SJSA1 (cell line): ENCODE measurements around the gene FYB2. TPM values are rescaled to one million over a fixed set of nuclear protein-coding genes. Genes with fewer than 3 reads are reported as not detected.

Experiments
- DNase-seq, 2 experiments: peaks; one replicate each; pipeline ENCODE4 v3.0.0-alpha.2; 2015 to 2020; ENCODE audit warnings: low spot score in 2 of 2, low read depth in 1 of 2
- H3K27ac ChIP-seq: fragments of 250-450 bp; sonication (Bioruptor Pico); 2 replicates; pipeline ENCODE4 v1.5.1; 2020; ENCODE audit warnings: mild to moderate bottlenecking, moderate library complexity
- H3K27me3 ChIP-seq: fragments of 250-450 bp; sonication (Bioruptor Pico); replicated peaks from 2 replicates; pipeline ENCODE4 v1.5.1; 2020; ENCODE audit warnings: mild to moderate bottlenecking, moderate library complexity
- H3K36me3 ChIP-seq: fragments of 250-450 bp; sonication (Bioruptor Pico); 2 replicates; pipeline ENCODE4 v1.5.1; 2020; ENCODE audit warnings: mild to moderate bottlenecking
- H3K4me1 ChIP-seq: fragments of 250-450 bp; sonication (Bioruptor Pico); replicated peaks from 2 replicates; pipeline ENCODE4 v1.6.1; 2021; ENCODE audit warnings: mild to moderate bottlenecking
- H3K4me3 ChIP-seq: fragments of 250-450 bp; sonication (Bioruptor Pico); 2 replicates; pipeline ENCODE4 v1.5.1; 2020; ENCODE audit warnings: mild to moderate bottlenecking
- H3K9me3 ChIP-seq: fragments of 250-450 bp; sonication (Bioruptor Pico); replicated peaks from 2 replicates; pipeline ENCODE4 v1.5.1; 2020; ENCODE audit warnings: mild to moderate bottlenecking
- total RNA-seq: library from RNA; depleted of rRNA; stranded (reverse); fragments of >200 nt; shearing (Covaris generic); gene quantifications from 2 replicates; pipeline ENCODE4 v1.2.3, GENCODE V29; 2014

FYB2 gene
- total RNA-seq, 1 experiment from 2014 or later = 0.58 TPM

GRCh38 chr1:56824938-56825337, 5.7 kb upstream of the FYB2 start:
- DNase-seq = no peak
- Histone ChIP-seq H3K4me3 (no peak overlapping the region), H3K27me3 (no peaks in the 10 kb centered on the region), H3K36me3 (no peaks in the 10 kb centered on the region), H3K4me1 (peaks cover 21% of the 10 kb centered on the region), H3K27ac (no peak overlapping the region), H3K9me3 (no peaks in the 10 kb centered on the region)

GRCh38 chr1:56824271-56824670, 5.1 kb upstream of the FYB2 start:
- Histone ChIP-seq H3K9me3 (no peaks in the 10 kb centered on the region), H3K27me3 (no peaks in the 10 kb centered on the region), H3K4me1 (peaks cover 21% of the 10 kb centered on the region), H3K4me3 (no peak overlapping the region), H3K36me3 (no peaks in the 10 kb centered on the region), H3K27ac (no peak overlapping the region)
- DNase-seq = no peak

GRCh38 chr1:56821462-56821797, 2.2 kb upstream of the FYB2 start:
- H3K4me3 ChIP-seq = no peak overlapping the region
- no peak for DNase-seq
- H3K27ac ChIP-seq = peak overlapping the region; percentile 30; the same call in 1 of the 2 replicates
- H3K9me3 ChIP-seq = no peaks in the 10 kb centered on the region
- H3K4me1 ChIP-seq = peaks cover 21% of the 10 kb centered on the region
- 0 out of 2 replicates have a peak, but pooled peaks cover 5% of the 10 kb centered on the region for H3K27me3 ChIP-seq
- H3K36me3 ChIP-seq = no peaks in the 10 kb centered on the region

- Histone ChIP-seq H3K4me3 (no peak overlapping the region), H3K27ac (peak overlapping the region; percentile 30; the same call in 1 of the 2 replicates), H3K27me3 (0 out of 2 replicates have a peak, but pooled peaks cover 5% of the 10 kb centered on the region), H3K36me3 (no peaks in the 10 kb centered on the region), H3K9me3 (no peaks in the 10 kb centered on the region), H3K4me1 (peaks cover 21% of the 10 kb centered on the region)
- peak; percentile 84 to 88 for DNase-seq
Observed at GRCh38 chr1:56820755-56821461, 1.7 kb upstream of the FYB2 start.

- no peak for DNase-seq
Observed at GRCh38 chr1:56817716-56818463, 1.3 kb downstream of the FYB2 start.

GRCh38 chr1:56816909-56817308, 2.3 kb downstream of the FYB2 start:
- no peaks in the 10 kb centered on the region for H3K36me3 ChIP-seq
- H3K9me3 ChIP-seq = no peaks in the 10 kb centered on the region
- H3K4me3 ChIP-seq = no peak overlapping the region
- no peak overlapping the region for H3K27ac ChIP-seq
- DNase-seq = no peak
- peaks cover 8% of the 10 kb centered on the region for H3K4me1 ChIP-seq
- H3K27me3 ChIP-seq = 0 out of 2 replicates have a peak, but pooled peaks cover 18% of the 10 kb centered on the region

More at GRCh38 chr1:56817716-56818463, 1.3 kb downstream of the FYB2 start:
- Histone ChIP-seq H3K36me3 (no peaks in the 10 kb centered on the region), H3K9me3 (no peaks in the 10 kb centered on the region), H3K4me1 (peaks cover 8% of the 10 kb centered on the region), H3K27me3 (0 out of 2 replicates have a peak, but pooled peaks cover 11% of the 10 kb centered on the region), H3K27ac (no peak overlapping the region), H3K4me3 (no peak overlapping the region)

- DNase-seq = no peak
- Histone ChIP-seq H3K36me3 (no peaks in the 10 kb centered on the region), H3K4me1 (peaks cover 6% of the 10 kb centered on the region), H3K27ac (no peak overlapping the region), H3K4me3 (no peak overlapping the region), H3K27me3 (0 out of 2 replicates have a peak, but pooled peaks cover 18% of the 10 kb centered on the region), H3K9me3 (no peaks in the 10 kb centered on the region)
Observed at GRCh38 chr1:56816264-56816663, 2.9 kb downstream of the FYB2 start.

GRCh38 chr1:56814205-56814604, 5.0 kb downstream of the FYB2 start:
- Histone ChIP-seq H3K27ac (no peak overlapping the region), H3K9me3 (no peaks in the 10 kb centered on the region), H3K4me3 (no peak overlapping the region), H3K36me3 (no peaks in the 10 kb centered on the region), H3K27me3 (peaks cover 23% of the 10 kb centered on the region; the same call in 1 of the 2 replicates), H3K4me1 (no peaks in the 10 kb centered on the region)
- DNase-seq = no peak

GRCh38 chr1:56811331-56811730, 7.9 kb downstream of the FYB2 start:
- no peaks in the 10 kb centered on the region for H3K36me3 ChIP-seq
- no peak overlapping the region for H3K4me3 ChIP-seq
- H3K9me3 ChIP-seq = no peaks in the 10 kb centered on the region
- H3K27me3 ChIP-seq = peaks cover 18% of the 10 kb centered on the region; the same call in 1 of the 2 replicates
- no peaks in the 10 kb centered on the region for H3K4me1 ChIP-seq
- DNase-seq = no peak
- H3K27ac ChIP-seq = no peak overlapping the region

GRCh38 chr1:56808410-56808809, 10.8 kb downstream of the FYB2 start:
- Histone ChIP-seq H3K27ac (no peak overlapping the region), H3K4me3 (no peak overlapping the region), H3K27me3 (peaks cover 14% of the 10 kb centered on the region; the same call in 1 of the 2 replicates), H3K9me3 (no peaks in the 10 kb centered on the region), H3K36me3 (no peaks in the 10 kb centered on the region), H3K4me1 (no peaks in the 10 kb centered on the region)
- DNase-seq = no peak

GRCh38 chr1:56806804-56807203, 12.4 kb downstream of the FYB2 start:
- H3K4me1 ChIP-seq = no peaks in the 10 kb centered on the region
- H3K27me3 ChIP-seq = peaks cover 6% of the 10 kb centered on the region; the same call in 1 of the 2 replicates
- no peak for DNase-seq
- no peak overlapping the region for H3K4me3 ChIP-seq
- H3K9me3 ChIP-seq = no peaks in the 10 kb centered on the region
- H3K27ac ChIP-seq = no peak overlapping the region
- no peaks in the 10 kb centered on the region for H3K36me3 ChIP-seq

GRCh38 chr1:56803561-56804156, 15.5 kb downstream of the FYB2 start:
- peaks cover 8% of the 10 kb centered on the region for H3K4me1 ChIP-seq
- DNase-seq = no peak

GRCh38 chr1:56799605-56800400, 19.4 kb downstream of the FYB2 start:
- peaks cover 16% of the 10 kb centered on the region for H3K4me1 ChIP-seq
- no peaks in the 10 kb centered on the region for H3K27me3 ChIP-seq
- no peaks in the 10 kb centered on the region for H3K9me3 ChIP-seq
- no peak overlapping the region for H3K4me3 ChIP-seq
- no peaks in the 10 kb centered on the region for H3K36me3 ChIP-seq
- H3K27ac ChIP-seq = peak overlapping the region; percentile 40
- peak in 1 of 2 experiments; percentile 48 for DNase-seq

More at GRCh38 chr1:56803561-56804156, 15.5 kb downstream of the FYB2 start:
- H3K27me3 ChIP-seq = no peaks in the 10 kb centered on the region
- H3K27ac ChIP-seq = no peak overlapping the region
- no peaks in the 10 kb centered on the region for H3K9me3 ChIP-seq
- no peak overlapping the region for H3K4me3 ChIP-seq
- no peaks in the 10 kb centered on the region for H3K36me3 ChIP-seq
